Neuronal stem cell (in vitro differentiated cells): ENCODE measurements around the gene PRKCI. TPM values are rescaled to one million over a fixed set of nuclear protein-coding genes. Genes with fewer than 3 reads are reported as not detected.
A peak's percentile ranks its signal among the peaks of the same experiment; 100 is the strongest.

Experiments
- DNase-seq: peaks from one replicate; pipeline ENCODE4 v3.0.0-alpha.2; 2013; ENCODE audit warnings: low spot score
- H2AFZ ChIP-seq: one replicate; pipeline ENCODE4 v1.6.1; 2013; ENCODE audit warnings: mild to moderate bottlenecking, low read length, inconsistent platforms
- H2AK5ac ChIP-seq: 2 replicates; pipeline ENCODE4 v1.6.1; 2013; ENCODE audit warnings: low read depth, mild to moderate bottlenecking, inconsistent platforms, low read length, moderate library complexity, mixed read lengths
- H2BK120ac ChIP-seq: 2 replicates; pipeline ENCODE4 v1.6.1; 2013; ENCODE audit warnings: low read depth, mild to moderate bottlenecking, inconsistent platforms, low read length, moderate library complexity, mixed read lengths
- H2BK12ac ChIP-seq: one replicate; pipeline ENCODE4 v1.6.1; 2013; ENCODE audit warnings: low read length, inconsistent platforms
- H2BK15ac ChIP-seq: 2 replicates; pipeline ENCODE4 v1.6.1; 2013; ENCODE audit warnings: mild to moderate bottlenecking, low read length, inconsistent platforms, mixed read lengths
- H2BK5ac ChIP-seq: one replicate; pipeline ENCODE4 v1.6.1; 2013; ENCODE audit warnings: inconsistent platforms, mild to moderate bottlenecking, low read length, moderate library complexity
- H3K14ac ChIP-seq: one replicate; pipeline ENCODE4 v1.6.1; 2013; ENCODE audit warnings: low read length, inconsistent platforms
- H3K18ac ChIP-seq: 2 replicates; pipeline ENCODE4 v1.6.1; 2013; ENCODE audit warnings: low read length, inconsistent platforms
- H3K23ac ChIP-seq: 2 replicates; pipeline ENCODE4 v1.6.1; 2013; ENCODE audit warnings: low read depth, mild to moderate bottlenecking, mixed read lengths, low read length, inconsistent platforms; ENCODE audit not compliant: poor library complexity
- H3K27ac ChIP-seq: replicated peaks from 3 replicates; pipeline ENCODE4 v1.5.1; 2013; ENCODE audit warnings: low read length, inconsistent platforms
- H3K27me3 ChIP-seq, 3 experiments: 2 replicates each; pipeline ENCODE4 v1.6.1; 2013; ENCODE audit warnings: low read length in 3 of 3, mild to moderate bottlenecking in 2 of 3, inconsistent platforms in 1 of 3, low read depth in 1 of 3, mixed read lengths in 1 of 3, moderate library complexity in 1 of 3; ENCODE audit not compliant: control insufficient read depth in 3 of 3, insufficient read depth in 3 of 3
- H3K36me3 ChIP-seq, 2 donors: replicated peaks in 1 of 2; 2 replicates each; pipeline ENCODE4 v1.6.1; 2013; ENCODE audit warnings: low read length in 2 of 2; ENCODE audit not compliant: control insufficient read depth in 2 of 2, insufficient read depth in 2 of 2
- H3K4ac ChIP-seq: 2 replicates; pipeline ENCODE4 v1.6.1; 2013; ENCODE audit warnings: inconsistent platforms, mild to moderate bottlenecking, low read length, moderate library complexity
- H3K4me1 ChIP-seq, 2 donors: 1 replicate in 1 of 2; 2 replicates in 1 of 2; pipeline ENCODE4 v1.6.1; 2013; ENCODE audit warnings: low read length in 2 of 2, low read depth in 1 of 2; ENCODE audit not compliant: control insufficient read depth in 2 of 2, insufficient read depth in 1 of 2
- H3K4me2 ChIP-seq: one replicate; pipeline ENCODE4 v1.6.1; 2013; ENCODE audit warnings: mild to moderate bottlenecking, low read length, inconsistent platforms; ENCODE audit not compliant: insufficient read depth, poor library complexity, severe bottlenecking
- H3K4me3 ChIP-seq, 2 donors: 2 replicates each; pipeline ENCODE4 v1.5.1; 2013; ENCODE audit warnings: low read length in 2 of 2, mild to moderate bottlenecking in 2 of 2, inconsistent platforms in 1 of 2, moderate library complexity in 1 of 2
- H3K79me1 ChIP-seq: one replicate; pipeline ENCODE4 v1.6.1; 2013; ENCODE audit warnings: low read depth, mild to moderate bottlenecking, inconsistent platforms, low read length, moderate library complexity
- H3K9ac ChIP-seq: one replicate; pipeline ENCODE4 v1.6.1; 2013; ENCODE audit warnings: mild to moderate bottlenecking, low read depth, low read length, inconsistent platforms; ENCODE audit not compliant: poor library complexity
- H3K9me3 ChIP-seq, 2 donors: replicated peaks in 1 of 2; 2 replicates each; pipeline versions ENCODE3 to v1.6.1; 2013; ENCODE audit warnings: low read length in 2 of 2, mild to moderate bottlenecking in 2 of 2, inconsistent platforms in 1 of 2, low read depth in 1 of 2, mixed read lengths in 1 of 2, moderate library complexity in 1 of 2; ENCODE audit not compliant: control insufficient read depth in 2 of 2, insufficient read depth in 1 of 2
- H4K8ac ChIP-seq: one replicate; pipeline ENCODE4 v1.6.1; 2013; ENCODE audit warnings: low read depth, mild to moderate bottlenecking, inconsistent platforms, low read length, moderate library complexity
- H4K91ac ChIP-seq: one replicate; pipeline ENCODE4 v1.6.1; 2013; ENCODE audit warnings: low read length, low read depth, mild to moderate bottlenecking, inconsistent platforms; ENCODE audit not compliant: poor library complexity
- WGBS, 2 donors: extraction: QIAGEN DNeasy Blood & Tissue Kit; methylation state at CpG; one replicate each; pipeline ENCODE4 v1.1.7; 2013; ENCODE audit warnings: missing lambda C conversion rate in 2 of 2, mixed read lengths in 1 of 2; ENCODE audit not compliant: insufficient read length in 2 of 2, insufficient replicate concordance in 1 of 2; ENCODE audit errors: extremely low coverage in 2 of 2; 5-methylcytosine and 5-hydroxymethylcytosine counted together
- small RNA-seq: library from polyadenylated mRNA; stranded (forward); fragments of <200 nt; extraction: miRNeasy Mini kit (QIAGEN cat#:217004); gene quantifications from one replicate; pipeline ENCODE3, GENCODE V24; 2013; ENCODE audit not compliant: insufficient read depth

The PRKCI gene

DNA sequence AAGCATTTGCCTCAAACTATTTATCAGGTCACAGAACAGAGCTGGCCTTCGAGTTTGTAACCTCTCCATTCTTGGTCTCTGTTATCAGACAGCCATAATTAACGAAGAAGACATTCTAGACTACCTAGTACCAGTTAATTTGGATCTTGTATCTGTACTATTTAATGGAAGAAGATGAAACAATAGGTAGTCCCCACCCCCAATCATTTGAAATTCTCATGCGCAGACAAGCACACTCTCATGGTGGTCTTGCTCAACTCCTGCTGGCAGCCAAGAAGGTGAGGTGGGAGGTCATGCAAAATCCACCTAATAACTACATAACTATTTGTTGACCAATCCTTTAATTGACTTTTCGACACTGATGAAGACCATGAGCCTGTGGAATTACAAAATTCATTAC is 132.5 kb downstream of the PRKCI start:
- H2BK12ac ChIP-seq, result no peak overlapping the region
- no peak overlapping the region for H4K8ac ChIP-seq
- no peak overlapping the region for H4K91ac ChIP-seq
- no peak overlapping the region for H3K4me2 ChIP-seq
- peaks cover 7 to 18% of the 10 kb centered on the region in 2 donors for H3K4me1 ChIP-seq
- no peak overlapping the region for H3K4me3 ChIP-seq
- no peak overlapping the region for H2AK5ac ChIP-seq
- H3K9me3 ChIP-seq, result peaks cover 0 to 3% of the 10 kb centered on the region in 2 donors
- H3K79me1 ChIP-seq, result no peaks in the 10 kb centered on the region
- H3K27me3 ChIP-seq, result peaks cover 0 to 4% (median 0%) of the 10 kb centered on the region in 3 experiments
- peaks cover 0 to 3% of the 10 kb centered on the region in 2 donors for H3K36me3 ChIP-seq
- H2BK5ac ChIP-seq, result no peak overlapping the region
- H3K23ac ChIP-seq, result no peak overlapping the region
- DNase-seq, result no peak
- H3K14ac ChIP-seq, result no peak overlapping the region
- no peak overlapping the region for H3K4ac ChIP-seq
- no peak overlapping the region for H3K27ac ChIP-seq
- no peak overlapping the region for H2BK15ac ChIP-seq
- H3K18ac ChIP-seq, result no peak overlapping the region
- H3K9ac ChIP-seq, result no peak overlapping the region
- WGBS, 2 donors, result no CpG with 5 or more reads among the region's 4 CpGs
- H2BK120ac ChIP-seq, result no peak overlapping the region
- peak overlapping the region; percentile 42 for H2AFZ ChIP-seq

Small RNAs within 50 kb of the gene (small RNA-seq; reads per million reads assigned to genes)
- not detected for gene RF00019
